ENCODE data around the gene VPS26B.
"Not testable (repeated sequence)": the region's sequence is repeated elsewhere in the genome, so short reads cannot be mapped to it uniquely, and the experiment has no call there.

DNA sequence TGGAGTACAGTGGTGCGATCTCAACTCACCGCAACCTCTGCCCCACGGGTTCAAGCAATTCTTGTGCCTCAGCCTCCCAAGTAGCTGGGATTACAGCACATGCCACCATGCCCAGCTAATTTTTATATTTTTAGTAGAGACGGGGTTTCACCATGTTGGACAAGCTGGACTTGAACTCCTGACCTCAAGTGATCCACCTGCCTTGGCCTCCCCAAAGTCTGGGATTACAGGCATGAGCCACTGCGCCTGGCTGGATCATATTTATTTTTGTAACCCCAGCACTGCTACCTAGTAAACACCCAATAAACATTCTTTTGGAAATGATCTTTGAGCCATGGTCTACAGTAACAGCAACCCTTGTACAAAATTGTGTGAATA, 30.7 kb downstream of the VPS26B start:
- TF ChIP-seq, protein P1, sequence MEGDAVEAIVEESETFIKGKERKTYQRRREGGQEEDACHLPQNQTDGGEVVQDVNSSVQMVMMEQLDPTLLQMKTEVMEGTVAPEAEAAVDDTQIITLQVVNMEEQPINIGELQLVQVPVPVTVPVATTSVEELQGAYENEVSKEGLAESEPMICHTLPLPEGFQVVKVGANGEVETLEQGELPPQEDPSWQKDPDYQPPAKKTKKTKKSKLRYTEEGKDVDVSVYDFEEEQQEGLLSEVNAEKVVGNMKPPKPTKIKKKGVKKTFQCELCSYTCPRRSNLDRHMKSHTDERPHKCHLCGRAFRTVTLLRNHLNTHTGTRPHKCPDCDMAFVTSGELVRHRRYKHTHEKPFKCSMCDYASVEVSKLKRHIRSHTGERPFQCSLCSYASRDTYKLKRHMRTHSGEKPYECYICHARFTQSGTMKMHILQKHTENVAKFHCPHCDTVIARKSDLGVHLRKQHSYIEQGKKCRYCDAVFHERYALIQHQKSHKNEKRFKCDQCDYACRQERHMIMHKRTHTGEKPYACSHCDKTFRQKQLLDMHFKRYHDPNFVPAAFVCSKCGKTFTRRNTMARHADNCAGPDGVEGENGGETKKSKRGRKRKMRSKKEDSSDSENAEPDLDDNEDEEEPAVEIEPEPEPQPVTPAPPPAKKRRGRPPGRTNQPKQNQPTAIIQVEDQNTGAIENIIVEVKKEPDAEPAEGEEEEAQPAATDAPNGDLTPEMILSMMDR (IDR thresholded peaks at IDR 0.05; ENCODE audit: borderline replicate concordance, extremely low read depth, low read length, poor library complexity, severe bottlenecking) = not testable (repeated sequence)
- TF ChIP-seq EZH2 (IDR thresholded peaks at IDR 0.05; ENCODE audit: borderline replicate concordance, low read depth, low read length, severe bottlenecking) = not testable (repeated sequence)
